GM12865 (cell line): ENCODE results near the gene EMX2.

Source experiments
- DNase-seq: peaks from one replicate; pipeline ENCODE4 v3.0.0; 2010; ENCODE audit warnings: low read depth
- H3K4me3 ChIP-seq: 2 replicates; pipeline ENCODE4 v1.5.1; 2011; ENCODE audit warnings: mild to moderate bottlenecking, low read depth, low read length, control low read depth
- TF ChIP-seq, protein P1 (sequence below): IDR thresholded peaks from 2 replicates; pipeline ENCODE4 v1.5.1; 2011; ENCODE audit warnings: low read length, control low read depth, low read depth, inconsistent platforms; ENCODE audit not compliant: insufficient read depth; ENCODE audit errors: missing control alignments

The EMX2 gene

DNA sequence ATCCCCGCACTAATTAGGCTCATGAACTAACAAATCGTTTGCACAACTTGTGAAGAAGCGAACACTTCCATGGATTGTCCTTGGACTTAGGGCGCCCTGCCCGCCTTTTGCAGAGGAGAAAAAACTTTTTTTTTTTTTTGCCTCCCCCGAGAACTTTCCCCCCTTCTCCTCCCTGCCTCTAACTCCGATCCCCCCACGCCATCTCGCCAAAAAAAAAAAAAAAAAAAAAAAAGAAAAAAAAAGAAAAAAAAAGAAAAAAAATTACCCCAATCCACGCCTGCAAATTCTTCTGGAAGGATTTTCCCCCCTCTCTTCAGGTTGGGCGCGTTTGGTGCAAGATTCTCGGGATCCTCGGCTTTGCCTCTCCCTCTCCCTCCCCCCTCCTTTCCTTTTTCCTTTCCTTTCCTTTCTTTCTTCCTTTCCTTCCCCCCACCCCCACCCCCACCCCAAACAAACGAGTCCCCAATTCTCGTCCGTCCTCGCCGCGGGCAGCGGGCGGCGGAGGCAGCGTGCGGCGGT lies at the start of gene EMX2:
Gene EMX2, plus strand, starts transcription at position 41 of the 519 bp plus-strand sequence. CDS start 522 bp downstream, outside the sequence.
- TF ChIP-seq, protein P1, sequence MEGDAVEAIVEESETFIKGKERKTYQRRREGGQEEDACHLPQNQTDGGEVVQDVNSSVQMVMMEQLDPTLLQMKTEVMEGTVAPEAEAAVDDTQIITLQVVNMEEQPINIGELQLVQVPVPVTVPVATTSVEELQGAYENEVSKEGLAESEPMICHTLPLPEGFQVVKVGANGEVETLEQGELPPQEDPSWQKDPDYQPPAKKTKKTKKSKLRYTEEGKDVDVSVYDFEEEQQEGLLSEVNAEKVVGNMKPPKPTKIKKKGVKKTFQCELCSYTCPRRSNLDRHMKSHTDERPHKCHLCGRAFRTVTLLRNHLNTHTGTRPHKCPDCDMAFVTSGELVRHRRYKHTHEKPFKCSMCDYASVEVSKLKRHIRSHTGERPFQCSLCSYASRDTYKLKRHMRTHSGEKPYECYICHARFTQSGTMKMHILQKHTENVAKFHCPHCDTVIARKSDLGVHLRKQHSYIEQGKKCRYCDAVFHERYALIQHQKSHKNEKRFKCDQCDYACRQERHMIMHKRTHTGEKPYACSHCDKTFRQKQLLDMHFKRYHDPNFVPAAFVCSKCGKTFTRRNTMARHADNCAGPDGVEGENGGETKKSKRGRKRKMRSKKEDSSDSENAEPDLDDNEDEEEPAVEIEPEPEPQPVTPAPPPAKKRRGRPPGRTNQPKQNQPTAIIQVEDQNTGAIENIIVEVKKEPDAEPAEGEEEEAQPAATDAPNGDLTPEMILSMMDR, result no peak
- H3K4me3 ChIP-seq, result no peak within 1 kb of the TSS
- no peak for DNase-seq

DNA sequence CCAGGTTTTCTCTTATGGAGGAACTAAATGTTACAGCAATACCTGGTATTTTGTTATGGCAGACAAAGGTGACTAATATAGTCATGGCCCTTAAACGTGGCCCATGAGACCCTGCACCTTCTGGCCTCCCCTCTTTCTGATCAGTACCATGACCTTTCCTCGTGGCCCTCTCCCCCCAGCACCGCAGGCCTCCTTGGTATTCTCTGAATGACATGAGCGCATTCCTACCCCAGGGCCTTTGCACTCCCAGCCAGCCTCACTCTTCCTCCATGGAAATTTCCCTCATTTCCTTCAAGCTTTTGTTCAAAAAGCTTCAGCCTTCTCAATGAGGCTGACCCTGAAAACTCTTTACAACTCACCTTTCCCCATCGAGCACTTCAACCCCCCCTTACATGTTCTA lies 46.5 kb upstream of the EMX2 start:
- DNase-seq, result no peak
- TF ChIP-seq, protein P1, result no peak
- no peak overlapping the region for H3K4me3 ChIP-seq

DNA sequence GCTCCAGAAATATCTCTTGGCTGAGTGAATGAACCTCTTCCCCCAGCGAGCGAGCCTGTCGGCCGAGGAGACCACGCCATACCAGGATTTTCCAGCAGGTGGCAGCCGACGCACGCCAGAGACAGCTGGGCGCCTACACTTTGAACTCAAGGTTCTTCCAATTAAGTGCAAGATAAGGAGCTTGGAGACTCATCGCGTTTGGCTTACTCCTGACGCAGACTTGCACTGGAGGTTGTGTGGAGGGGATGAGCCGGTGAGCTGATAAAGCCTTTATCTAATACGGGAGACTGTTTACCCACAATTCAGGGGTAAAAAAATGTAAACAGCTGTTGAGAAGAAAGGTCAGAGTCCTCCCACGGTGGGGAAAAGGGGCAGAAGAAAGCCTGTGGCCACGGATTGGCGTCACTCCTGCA lies 45.9 kb upstream of the EMX2 start:
- TF ChIP-seq, protein P1, result peak; percentile 92
- DNase-seq, result peak; percentile 74

DNA sequence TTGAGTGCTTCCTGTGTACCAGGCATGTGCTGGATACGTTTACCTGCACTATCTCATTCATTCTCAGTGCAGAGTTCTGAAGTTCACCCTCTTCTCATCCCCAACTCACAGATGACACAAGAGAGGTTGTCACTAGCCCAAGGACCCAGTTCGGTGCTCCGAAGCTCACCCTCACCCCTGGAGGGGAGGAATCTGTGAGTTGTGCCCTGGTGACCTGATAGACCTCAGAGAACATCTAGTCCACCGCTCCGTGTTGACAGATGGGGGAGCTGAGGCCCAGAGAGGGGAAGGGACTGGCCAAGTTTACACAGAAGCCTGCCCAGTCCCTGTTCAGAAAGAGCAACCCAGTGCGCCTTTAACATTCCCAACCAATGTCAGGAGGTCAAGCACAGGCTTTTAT lies 44.8 kb upstream of the EMX2 start:
- no peak overlapping the region for H3K4me3 ChIP-seq
- no peak for DNase-seq
- TF ChIP-seq, protein P1, result no peak

More for the DNA sequence above, 45.9 kb upstream of the EMX2 start:
- no peak overlapping the region for H3K4me3 ChIP-seq

DNA sequence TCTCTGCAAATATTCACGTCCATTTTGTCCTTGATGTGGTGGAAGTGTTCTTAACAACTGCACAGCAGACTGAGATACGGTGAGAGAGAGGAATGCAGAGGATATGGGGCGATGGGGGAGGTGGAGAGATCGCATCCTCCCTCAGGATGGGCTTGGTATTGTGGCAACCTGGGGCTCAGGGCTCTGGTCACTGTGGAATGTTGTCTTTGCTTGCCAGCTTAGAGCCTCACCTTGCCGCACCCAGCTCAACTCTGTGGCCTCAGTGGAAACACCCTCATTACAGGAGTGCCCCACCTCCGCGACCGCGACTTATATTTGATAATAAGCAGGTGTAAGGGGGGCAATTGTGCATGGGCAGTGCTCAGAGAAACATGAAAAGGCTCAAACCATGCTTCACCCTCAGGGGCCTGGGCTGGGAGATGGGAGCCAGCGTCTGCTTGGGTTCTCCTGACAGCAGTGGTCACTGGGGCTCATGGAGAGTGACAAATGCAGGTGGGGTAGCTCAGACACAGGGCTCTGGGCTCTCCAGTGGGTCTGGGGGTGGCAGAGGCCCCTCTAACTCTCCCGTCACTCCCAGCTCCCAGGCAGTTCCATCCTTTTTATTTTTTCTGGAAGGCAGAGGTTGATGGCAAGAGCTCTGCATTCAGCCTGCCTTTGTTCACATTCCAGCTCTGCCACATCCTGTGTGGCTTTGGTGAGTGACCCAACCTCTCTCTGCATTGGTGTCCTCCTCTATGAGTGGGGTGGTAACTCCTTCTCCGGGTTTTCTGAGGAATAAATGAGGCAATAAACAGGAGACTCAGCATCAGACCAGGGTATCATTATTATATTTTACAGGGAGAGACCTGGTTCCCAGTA lies 43.1 kb upstream of the EMX2 start:
- TF ChIP-seq, protein P1, result no peak
- no peak overlapping the region for H3K4me3 ChIP-seq
- DNase-seq, result no peak

DNA sequence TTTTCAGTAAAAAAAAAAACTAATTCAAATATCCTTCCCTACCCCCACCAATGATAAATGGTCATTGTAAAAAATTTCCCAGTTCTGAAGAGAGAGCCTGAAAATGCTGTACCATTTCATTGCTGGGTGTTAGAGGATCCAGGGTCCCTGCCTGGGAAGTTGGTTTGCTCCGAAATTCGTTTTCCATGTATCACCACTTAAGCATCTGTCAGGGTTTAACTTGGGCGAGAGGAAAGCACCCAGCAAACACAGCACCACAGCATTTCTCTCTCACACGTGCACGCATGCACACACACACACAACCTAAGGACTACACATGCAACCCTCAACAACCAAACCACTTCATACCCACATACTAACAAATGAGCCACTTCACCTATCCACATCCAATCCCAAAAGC lies 42.1 kb upstream of the EMX2 start:
- TF ChIP-seq, protein P1, result no peak
- no peak overlapping the region for H3K4me3 ChIP-seq
- DNase-seq, result no peak
